Transverse colon (tissue), 4 donors: ENCODE measurements around the gene CABP4.

ENCODE experiments used
- EP300 ChIP-seq: sonication (generic); formaldehyde crosslinking; IDR thresholded peaks from one replicate; pipeline ENCODE4 v1.6.1; 2017; ENCODE audit warnings: antibody characterized with exemption, low read depth
- POLR2A ChIP-seq: fragments of 450-650 bp; IDR thresholded peaks from one replicate; pipeline ENCODE4 v1.6.1; 2016; ENCODE audit warnings: antibody characterized with exemption, mild to moderate bottlenecking, moderate library complexity
- POLR2AphosphoS5 ChIP-seq, 3 donors: sonication (generic); formaldehyde crosslinking; IDR thresholded peaks; one replicate each; pipeline ENCODE4 v1.6.1; 2016; ENCODE audit warnings: antibody characterized with exemption in 3 of 3
- TF ChIP-seq, protein P1 (sequence below), 5 experiments: fragments of 200-600 bp in 3 of 5; fragments of 450-650 bp in 2 of 5; sonication (generic) in 3 of 5; IDR thresholded peaks; 1 replicate in 2 of 5; 2 replicates in 3 of 5; pipeline ENCODE4 v1.5.1; 2016 to 2017; ENCODE audit warnings: antibody characterized with exemption in 5 of 5, inconsistent platforms in 3 of 5, mild to moderate bottlenecking in 2 of 5, moderate library complexity in 1 of 5

GRCh38 chr11:67435031-67435726 is 20.0 kb upstream of the CABP4 start:
- TF ChIP-seq POLR2A: no peak
- TF ChIP-seq, protein P1, sequence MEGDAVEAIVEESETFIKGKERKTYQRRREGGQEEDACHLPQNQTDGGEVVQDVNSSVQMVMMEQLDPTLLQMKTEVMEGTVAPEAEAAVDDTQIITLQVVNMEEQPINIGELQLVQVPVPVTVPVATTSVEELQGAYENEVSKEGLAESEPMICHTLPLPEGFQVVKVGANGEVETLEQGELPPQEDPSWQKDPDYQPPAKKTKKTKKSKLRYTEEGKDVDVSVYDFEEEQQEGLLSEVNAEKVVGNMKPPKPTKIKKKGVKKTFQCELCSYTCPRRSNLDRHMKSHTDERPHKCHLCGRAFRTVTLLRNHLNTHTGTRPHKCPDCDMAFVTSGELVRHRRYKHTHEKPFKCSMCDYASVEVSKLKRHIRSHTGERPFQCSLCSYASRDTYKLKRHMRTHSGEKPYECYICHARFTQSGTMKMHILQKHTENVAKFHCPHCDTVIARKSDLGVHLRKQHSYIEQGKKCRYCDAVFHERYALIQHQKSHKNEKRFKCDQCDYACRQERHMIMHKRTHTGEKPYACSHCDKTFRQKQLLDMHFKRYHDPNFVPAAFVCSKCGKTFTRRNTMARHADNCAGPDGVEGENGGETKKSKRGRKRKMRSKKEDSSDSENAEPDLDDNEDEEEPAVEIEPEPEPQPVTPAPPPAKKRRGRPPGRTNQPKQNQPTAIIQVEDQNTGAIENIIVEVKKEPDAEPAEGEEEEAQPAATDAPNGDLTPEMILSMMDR (IDR thresholded peaks at IDR 0.05): no peak
- no peak for TF ChIP-seq POLR2AphosphoS5 (IDR thresholded peaks at IDR 0.05)
- no peak for TF ChIP-seq EP300
